Epithelial cell of proximal tubule (primary cell): Measurements from ENCODE around the gene ESR1. TPM values are rescaled to one million over a fixed set of nuclear protein-coding genes. Genes with fewer than 3 reads are reported as not detected.

Source experiments
- DNase-seq: peaks from one replicate; pipeline ENCODE4 v3.0.0-alpha.2; 2011; ENCODE audit warnings: low read depth
- H3K4me3 ChIP-seq: 2 replicates; pipeline ENCODE4 v1.5.1; 2011; ENCODE audit warnings: low read depth, mild to moderate bottlenecking, low read length
- CTCF ChIP-seq: conservative IDR thresholded peaks from 2 replicates; pipeline ENCODE4 v1.5.1; 2012; ENCODE audit warnings: low read depth, mild to moderate bottlenecking, low read length
- total RNA-seq: library from RNA; depleted of rRNA; stranded (reverse); fragments of >200 nt; gene quantifications from 2 replicates; pipeline ENCODE4 v1.2.3, GENCODE V29; 2015

Gene ESR1
- total RNA-seq, 1 donor from 2014 or later = not detected

GRCh38 chr6:152112491-152113261, 305.2 kb downstream of the ESR1 start:
- DNase-seq = no peak
- TF ChIP-seq CTCF = no peak

GRCh38 chr6:152117156-152118133, 310.0 kb downstream of the ESR1 start:
- no peak for DNase-seq
- TF ChIP-seq CTCF = no peak
- no peak overlapping the region for H3K4me3 ChIP-seq

More at GRCh38 chr6:152112491-152113261, 305.2 kb downstream of the ESR1 start:
- no peak overlapping the region for H3K4me3 ChIP-seq

- no peak for TF ChIP-seq CTCF
- DNase-seq = no peak
- no peak overlapping the region for H3K4me3 ChIP-seq
Observed at GRCh38 chr6:152118224-152118623, 310.7 kb downstream of the ESR1 start.

- no peak overlapping the region for H3K4me3 ChIP-seq
- DNase-seq = no peak
- TF ChIP-seq CTCF = peak; percentile 25
Observed at GRCh38 chr6:152118678-152119077, 311.2 kb downstream of the ESR1 start.

GRCh38 chr6:152119831-152120230, 312.3 kb downstream of the ESR1 start:
- no peak for DNase-seq
- no peak overlapping the region for H3K4me3 ChIP-seq
- no peak for TF ChIP-seq CTCF

GRCh38 chr6:152121910-152122309, 314.4 kb downstream of the ESR1 start:
- no peak for TF ChIP-seq CTCF
- H3K4me3 ChIP-seq = no peak overlapping the region
- DNase-seq = no peak
